Measurements from ENCODE around the gene BOC.

BOC gene

DNA sequence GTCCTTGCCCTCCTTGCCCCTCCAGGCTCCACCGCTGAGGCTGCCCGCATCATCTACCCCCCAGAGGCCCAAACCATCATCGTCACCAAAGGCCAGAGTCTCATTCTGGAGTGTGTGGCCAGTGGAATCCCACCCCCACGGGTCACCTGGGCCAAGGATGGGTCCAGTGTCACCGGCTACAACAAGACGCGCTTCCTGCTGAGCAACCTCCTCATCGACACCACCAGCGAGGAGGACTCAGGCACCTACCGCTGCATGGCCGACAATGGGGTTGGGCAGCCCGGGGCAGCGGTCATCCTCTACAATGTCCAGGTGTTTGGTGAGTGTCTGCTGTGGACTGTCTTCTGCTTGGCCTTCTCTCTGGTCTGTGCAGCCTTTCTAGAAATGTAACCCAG, 61.0 kb downstream of the BOC start:
- DNase-seq: no peak

DNA sequence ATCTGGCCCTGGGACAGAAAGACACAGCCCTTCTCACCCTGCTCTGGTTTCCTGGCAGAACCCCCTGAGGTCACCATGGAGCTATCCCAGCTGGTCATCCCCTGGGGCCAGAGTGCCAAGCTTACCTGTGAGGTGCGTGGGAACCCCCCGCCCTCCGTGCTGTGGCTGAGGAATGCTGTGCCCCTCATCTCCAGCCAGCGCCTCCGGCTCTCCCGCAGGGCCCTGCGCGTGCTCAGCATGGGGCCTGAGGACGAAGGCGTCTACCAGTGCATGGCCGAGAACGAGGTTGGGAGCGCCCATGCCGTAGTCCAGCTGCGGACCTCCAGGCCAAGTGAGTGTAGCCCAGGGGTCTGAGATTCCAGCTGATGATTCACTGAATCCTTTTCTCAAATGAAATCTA, 61.7 kb downstream of the BOC start:
- no peak for DNase-seq

DNA sequence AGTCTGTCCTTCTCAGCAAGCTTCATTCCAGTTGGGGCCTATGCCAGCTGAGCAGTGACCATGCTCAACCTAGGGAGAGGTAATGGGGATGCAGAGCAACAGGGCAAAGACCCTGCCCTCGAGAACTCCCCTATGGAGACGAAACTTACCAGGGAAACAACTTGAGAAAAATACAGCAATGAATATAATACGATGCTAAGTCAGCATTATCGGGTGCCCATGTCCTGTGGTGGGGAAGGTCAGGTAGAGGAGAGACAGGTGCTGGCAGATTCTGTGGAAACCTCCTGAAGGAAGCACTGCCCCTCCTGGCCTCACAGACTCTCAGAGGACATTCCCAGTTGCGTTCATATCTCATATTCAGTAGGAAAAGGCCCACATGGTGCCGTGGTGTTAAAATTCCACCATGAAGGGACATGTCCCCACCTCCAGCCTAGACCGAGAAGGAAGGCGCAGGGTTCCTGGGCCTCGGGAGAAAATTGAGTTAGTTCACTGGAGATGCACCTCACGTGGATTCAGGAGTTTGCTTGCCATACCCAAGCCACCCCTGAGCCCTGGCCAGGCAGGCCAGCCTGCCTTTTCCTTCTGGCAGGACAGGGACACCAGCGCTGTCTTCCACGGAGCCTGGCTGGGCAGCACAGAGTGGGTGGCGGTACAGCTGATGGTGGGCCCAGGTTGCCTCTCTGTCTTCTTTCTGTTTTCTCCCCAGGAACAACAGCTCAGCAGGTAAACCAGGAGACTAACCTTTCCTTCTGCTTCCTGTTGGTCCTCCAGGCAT, 62.4 kb downstream of the BOC start:
- DNase-seq: no peak

DNA sequence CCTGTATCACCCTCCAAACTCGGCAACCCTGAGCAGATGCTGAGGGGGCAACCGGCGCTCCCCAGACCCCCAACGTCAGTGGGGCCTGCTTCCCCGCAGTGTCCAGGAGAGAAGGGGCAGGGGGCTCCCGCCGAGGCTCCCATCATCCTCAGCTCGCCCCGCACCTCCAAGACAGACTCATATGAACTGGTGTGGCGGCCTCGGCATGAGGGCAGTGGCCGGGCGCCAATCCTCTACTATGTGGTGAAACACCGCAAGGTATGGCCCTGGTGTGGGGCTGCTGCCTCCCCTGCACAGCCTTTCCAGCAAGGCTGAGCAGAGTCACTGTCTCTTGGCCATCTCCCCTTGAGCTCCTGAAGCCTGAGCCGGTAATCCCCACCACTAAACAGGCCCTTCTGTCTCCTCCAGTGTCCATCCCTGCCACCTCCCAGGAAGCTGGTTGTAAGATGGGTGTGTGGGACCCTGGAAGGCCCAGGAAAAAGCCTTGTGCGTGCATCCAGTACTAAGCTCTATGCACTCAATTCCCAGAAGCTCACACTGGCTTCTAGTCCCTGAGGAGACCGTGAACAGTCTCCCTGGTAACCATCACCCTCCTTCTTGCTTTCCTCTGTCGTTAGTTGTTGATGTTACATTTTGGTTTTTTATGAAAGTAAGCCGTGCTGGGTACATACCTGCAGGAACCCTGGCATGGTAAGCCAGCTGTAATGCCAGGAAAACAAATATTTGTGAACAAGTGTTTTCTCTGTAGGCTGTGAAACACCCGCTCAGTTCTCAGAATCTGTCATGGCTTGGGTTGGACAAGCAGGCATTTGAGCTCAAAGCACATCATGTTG, 63.3 kb downstream of the BOC start:
- no peak for DNase-seq

DNA sequence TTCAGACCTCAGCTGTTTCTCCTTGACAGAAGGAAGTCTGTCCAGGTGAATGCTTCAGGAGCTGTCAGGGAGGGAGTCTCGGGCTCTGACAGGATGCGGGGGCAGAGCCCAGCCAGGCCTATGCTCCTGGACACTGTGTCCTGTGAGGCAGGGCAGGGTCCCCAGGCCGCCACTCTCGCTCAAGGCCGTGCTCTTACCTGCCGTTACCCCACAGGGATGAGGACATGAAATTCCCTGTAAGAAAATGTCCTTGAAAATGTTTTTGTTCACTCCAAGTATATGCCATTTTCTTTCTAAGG, 63.9 kb downstream of the BOC start:
- DNase-seq: no peak

DNA sequence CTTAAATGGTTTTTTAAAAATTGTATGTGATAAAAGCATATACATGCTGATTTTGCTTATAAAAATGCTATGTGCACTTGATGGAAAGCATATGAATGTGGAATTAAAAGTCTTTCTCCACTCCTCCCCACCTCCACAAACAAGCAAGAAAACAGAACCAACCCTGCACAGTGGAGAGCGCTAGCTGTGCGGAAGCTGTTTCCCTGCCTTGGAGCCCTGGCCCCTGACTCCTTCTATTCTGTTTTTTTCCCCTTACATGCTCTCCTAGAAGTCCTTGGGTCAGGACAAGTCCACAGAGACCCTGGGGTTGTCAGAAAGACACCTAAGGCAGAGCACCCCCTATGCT, 64.2 kb downstream of the BOC start:
- no peak for DNase-seq

DNA sequence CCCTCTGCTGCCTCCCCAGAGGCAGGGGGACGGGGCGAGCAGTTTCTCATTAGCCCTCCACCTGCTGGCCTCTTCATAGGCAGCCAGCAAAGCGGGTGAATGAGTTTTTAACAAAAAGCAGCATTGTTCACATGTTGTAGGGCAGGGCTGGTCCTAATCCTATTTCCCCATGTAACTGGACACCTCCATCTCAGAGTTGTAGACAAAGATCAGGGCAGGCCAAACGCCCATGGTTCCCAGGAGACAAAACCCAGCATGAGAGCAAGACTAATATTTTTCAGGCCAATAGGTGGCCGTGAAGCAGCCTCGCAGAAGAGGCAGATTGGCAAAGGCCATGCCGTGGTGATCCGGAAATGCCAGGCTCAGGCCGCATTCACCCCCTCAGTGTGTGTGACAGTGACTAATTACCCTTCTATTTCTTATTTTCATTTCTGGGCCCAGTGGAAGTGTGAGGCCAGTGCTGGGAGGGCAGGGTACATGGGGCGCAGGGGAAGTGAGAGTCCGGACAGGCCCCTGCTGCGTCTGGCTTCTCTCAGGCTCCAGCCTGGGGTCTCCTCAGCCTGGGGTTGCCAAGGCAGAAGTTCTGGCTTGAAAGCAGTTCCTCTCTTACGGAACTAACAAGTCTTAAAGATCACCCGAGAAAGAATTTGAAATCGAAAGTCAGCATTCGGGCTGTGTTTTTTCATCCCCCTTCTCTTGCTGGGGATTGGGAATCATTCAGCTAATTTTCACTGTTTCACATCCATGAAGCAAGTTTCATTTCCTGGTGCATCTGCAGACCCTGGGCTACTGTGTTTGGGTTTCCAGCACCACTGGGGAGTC, 64.8 kb downstream of the BOC start:
- no peak for DNase-seq

DNA sequence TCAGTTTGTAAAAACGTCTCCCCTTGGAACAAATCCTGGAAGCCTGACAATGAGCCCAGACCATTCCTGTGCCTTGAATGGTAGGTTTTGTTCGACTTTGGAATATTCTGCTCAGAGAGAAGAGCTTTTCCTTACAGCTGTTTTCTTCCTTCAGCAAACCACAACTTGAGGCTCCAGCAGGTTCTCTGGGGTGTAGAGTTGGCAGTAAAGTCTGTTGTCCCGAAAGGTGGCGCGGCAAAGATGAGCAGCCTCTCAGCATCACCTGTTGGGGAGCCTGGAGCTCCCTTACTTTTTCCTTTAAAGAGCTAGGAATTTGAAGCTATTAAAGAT, 65.4 kb downstream of the BOC start:
- DNase-seq: no peak

DNA sequence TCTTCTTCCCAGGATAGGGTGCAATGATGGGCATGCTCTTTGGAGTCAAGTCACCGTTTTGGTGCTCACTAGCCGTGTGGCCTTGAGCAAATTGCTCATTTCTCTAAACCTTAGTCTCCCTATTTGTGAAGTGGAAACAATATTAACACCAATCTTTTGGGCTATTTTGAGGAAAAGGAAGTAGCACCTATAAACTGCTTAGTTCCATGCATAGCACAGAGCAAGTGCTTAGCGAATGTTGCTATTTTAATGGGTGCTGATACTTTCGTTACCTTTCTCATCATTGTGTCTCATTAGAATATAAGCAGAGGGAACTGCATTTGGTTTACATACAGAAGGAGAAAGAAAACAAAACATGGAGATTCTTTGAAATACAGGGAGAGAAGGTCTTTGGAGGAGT, 66.1 kb downstream of the BOC start:
- DNase-seq: no peak

DNA sequence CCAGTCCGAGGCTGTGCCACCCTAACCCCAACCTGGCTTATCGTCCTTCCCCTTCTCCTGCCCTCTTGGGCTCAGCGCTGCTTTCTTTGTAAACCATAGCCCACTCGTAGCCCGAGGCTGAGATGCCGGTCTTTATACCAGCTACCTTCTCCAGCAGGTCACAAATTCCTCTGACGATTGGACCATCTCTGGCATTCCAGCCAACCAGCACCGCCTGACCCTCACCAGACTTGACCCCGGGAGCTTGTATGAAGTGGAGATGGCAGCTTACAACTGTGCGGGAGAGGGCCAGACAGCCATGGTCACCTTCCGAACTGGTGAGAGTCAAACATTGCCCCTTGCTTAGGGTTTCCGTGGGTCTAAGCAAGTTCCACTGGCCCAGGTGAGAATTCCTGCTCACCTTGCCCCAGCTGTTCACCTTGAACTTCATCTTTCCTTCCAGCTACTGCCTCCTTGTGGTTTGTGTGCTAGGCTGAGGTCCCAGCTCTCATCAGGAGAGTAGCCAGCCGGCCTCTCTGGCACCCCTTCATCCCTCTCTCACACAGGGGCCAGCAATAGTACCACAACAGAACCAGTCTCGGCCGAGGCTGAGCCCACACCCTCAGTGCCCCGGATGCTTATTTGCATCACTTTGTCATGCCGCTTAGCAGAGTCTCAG, 66.7 kb downstream of the BOC start:
- DNase-seq: no peak

DNA sequence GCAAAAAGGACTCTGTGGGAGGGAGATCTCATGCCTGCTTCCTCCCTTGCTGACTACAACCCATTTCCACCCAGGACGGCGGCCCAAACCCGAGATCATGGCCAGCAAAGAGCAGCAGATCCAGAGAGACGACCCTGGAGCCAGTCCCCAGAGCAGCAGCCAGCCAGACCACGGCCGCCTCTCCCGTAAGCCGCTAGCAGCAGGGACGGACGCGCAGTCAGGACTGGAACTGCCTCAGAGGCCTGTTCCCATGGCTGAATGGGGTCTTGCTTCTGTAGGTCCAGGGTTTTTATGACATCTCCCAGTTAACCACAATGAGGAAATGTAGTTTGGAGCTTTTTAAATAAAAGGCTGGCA, 67.2 kb downstream of the BOC start:
- no peak for DNase-seq

DNA sequence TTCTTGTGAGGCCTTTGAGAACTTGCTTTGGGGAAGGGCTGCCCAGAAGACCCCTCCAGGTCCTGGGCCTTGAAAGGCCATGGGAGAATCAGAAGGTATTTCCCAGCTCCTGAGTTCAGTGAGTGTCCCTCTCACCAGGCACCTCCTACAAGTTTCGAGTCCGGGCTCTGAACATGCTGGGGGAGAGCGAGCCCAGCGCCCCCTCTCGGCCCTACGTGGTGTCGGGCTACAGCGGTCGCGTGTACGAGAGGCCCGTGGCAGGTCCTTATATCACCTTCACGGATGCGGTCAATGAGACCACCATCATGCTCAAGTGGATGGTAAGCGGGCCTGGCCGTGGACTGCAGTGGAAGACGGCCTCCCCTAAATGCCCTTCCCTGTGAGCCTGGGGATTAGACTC, 68.3 kb downstream of the BOC start:
- DNase-seq: no peak

DNA sequence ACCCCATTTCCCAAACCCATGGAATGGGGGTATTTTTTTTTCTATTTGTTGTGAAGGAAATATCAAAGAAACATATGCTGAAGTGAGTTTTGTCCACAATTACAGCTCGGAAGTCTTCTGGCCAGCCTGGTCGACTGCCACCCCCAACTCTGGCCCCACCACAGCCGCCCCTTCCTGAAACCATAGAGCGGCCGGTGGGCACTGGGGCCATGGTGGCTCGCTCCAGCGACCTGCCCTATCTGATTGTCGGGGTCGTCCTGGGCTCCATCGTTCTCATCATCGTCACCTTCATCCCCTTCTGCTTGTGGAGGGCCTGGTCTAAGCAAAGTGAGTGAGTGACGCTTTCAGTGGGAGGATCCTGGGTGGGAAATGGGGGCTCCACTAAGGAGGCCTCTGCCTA, 71.9 kb downstream of the BOC start:
- DNase-seq: no peak

DNA sequence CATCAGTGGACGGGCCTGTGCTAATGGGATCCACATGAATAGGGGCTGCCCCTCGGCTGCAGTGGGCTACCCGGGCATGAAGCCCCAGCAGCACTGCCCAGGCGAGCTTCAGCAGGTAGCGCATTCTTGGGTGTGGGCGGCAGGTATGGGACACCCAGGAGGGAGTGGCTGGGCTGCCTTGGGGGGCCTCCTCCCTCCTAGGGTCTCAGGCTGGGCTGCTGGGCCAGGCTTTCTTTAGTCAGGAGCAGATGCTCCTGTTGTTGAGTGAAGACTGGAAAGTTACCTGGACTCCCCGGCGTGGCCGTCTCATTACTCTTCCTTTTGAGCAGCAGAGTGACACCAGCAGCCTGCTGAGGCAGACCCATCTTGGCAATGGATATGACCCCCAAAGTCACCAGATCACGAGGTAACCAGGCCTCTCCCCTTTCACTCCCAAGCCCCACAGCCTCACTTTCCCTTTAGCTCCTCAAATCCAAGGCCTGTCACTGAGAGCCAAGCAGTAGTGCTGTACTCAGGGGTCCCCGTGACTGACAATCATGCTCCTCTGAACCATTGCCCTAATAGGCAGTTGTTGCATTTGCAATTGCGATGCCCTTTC, 73.2 kb downstream of the BOC start:
- DNase-seq: no peak

DNA sequence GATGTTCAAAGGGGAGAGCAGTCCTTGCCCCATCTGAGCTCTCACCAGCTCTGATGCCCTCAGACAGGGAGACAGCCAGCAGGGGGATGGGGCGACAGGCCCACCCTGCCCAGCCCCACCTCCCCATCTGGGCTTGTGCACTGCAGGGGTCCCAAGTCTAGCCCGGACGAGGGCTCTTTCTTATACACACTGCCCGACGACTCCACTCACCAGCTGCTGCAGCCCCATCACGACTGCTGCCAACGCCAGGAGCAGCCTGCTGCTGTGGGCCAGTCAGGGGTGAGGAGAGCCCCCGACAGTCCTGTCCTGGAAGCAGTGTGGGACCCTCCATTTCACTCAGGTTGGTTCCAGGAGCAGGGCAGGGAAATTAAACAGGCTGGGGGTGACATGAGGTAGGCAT, 73.9 kb downstream of the BOC start:
- DNase-seq: no peak

DNA sequence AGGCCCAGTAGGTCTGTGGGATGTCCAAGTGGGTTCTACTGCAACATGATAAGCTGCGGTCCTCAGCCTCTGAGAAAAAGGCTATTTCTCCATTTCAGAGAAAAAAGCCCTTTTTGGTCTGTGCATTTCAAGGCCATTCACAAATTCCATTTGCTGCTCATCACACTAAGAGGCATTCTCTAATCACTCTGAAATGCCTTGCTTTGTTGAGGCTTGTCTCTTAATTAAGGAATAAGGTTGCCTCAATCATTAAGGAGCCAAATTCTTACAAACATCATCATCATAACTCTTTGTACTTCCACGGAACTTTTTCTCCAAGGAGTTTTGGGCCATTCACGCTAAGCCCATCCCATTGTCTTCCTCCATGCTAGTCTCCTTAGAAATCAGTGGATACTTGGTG, 74.4 kb downstream of the BOC start:
- no peak for DNase-seq

DNA sequence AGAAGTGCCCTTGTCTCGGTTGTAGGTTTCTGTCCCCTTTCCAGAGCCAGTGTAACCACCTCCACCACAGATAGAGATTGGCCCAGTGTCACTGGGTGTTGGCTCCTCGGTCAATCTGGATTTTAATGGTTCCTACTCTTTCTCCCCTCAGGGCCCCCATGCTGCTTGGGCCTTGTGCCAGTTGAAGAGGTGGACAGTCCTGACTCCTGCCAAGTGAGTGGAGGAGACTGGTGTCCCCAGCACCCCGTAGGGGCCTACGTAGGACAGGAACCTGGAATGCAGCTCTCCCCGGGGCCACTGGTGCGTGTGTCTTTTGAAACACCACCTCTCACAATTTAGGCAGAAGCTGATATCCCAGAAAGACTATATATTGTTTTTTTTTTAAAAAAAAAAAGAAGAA, 75.2 kb downstream of the BOC start:
- DNase-seq: no peak

DNA sequence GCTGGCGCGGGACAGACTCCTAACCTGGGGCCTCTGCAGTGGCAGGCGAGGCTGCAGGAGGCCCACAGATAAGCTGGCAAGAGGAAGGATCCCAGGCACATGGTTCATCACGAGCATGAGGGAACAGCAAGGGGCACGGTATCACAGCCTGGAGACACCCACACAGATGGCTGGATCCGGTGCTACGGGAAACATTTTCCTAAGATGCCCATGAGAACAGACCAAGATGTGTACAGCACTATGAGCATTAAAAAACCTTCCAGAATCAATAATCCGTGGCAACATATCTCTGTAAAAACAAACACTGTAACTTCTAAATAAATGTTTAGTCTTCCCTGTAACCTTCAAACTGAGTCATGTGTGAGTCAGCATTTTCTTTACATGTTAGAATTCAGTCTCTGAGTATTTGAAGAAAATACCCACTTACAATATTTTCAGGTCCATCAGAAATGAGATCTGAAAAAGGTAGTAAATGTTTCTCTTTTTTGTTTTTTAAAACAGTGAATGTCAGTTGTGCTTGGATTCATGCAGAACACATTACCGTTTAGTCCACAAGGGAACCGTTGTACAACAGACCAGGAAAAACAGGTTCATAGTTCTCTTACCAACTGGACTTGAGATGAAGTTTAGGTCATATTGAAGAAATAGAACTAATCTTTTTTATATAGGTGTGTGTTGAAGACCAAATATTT, 75.9 kb downstream of the BOC start:
- no peak for DNase-seq

DNA sequence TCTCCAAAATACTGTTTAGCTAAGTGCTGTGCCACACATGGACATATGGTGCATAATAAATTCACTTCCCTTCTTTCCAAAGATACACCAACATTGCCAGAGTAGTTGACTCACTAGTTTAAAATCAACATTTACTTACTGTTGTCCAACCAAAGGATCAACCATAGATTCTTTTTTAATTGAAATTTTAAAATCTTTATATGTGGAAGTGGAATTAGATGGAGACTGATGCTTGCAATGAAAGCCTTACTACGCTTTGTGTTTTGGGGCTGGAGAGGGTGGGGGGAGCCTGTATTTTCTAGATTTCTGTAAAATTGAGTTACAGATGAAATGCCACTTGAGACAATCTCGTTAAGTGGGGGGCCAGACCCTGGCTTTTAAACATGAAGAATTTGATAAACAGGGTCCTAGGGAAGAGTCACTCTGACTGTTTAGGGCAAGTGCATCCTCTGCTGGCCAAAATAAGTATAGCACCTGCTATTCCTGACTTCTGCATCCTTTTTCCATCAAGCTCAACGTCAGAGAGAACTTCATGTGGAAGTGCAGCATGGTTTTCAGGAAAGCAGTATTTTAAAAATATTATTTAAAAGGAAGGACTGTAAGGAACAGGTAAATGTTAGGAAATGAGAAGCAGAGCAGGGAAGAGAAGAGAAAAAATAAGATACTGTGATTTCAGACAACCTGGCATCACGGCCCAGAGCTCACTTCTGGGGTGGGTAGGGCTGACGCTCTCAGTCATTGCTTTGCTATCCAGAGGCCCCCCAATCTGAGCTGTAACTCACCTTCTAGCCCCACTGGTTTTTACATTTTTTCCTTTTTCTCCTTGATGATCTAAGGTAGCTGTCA, 76.7 kb downstream of the BOC start:
- DNase-seq: peak; percentile 73 to 88

DNA sequence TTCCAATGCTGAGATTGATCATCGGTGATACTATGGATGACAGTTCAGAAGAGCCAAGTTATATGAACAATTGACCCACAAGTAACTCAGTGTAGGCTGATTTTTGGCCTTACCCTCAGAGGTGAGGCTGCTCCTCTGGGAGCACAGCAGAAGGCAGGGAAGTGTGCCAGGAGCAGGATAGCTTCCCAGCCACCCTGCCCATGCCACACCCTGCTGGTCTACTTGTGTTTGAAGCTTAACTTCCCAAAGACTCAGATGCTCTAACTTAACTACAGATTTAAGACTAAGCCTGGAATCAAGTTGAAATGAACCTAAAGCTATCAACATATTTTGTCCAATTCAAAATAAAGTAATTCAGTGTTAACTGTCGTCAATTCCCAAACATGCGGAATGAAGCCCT, 77.5 kb downstream of the BOC start:
- DNase-seq: no peak

DNA sequence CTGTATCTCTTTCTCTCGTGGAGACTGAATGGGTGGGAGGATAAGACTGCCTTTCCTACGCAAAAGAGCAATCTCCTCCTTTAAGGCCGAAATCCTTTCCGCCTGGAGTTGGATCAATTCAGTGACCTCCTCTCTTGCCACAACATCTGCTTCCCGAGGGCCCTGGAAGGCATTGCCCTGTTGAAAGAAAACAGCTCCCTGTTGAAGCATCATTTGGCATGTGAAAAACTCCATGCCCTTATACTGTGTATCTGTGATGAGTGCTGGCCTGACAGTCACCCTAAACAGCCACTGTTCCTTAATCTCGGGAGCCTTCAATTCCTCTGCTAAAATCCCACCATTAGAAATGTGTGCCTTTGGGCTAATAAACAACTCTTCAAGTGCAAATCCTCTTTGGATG, 80.2 kb downstream of the BOC start:
- no peak for DNase-seq

DNA sequence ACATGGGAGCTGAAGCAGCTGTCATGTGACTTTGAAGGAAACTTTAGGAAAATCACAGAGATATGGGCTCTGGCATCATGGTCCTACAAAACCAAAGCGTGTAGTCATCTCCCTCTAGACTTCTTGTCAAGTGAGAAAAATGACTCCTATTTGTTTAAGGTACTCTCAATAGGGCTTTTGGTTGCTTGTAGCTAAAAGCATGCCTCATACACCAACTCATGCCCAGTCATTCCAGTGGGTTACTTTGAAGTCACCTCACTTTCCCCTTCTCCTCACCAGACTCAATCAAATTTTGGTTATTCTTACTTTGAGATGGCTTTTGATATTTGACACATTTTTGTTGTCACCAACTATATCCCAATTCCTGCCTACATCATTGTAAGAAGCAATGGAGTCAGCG, 81.6 kb downstream of the BOC start:
- DNase-seq: no peak
